GM19035 (cell line): ENCODE data around the gene PCK1.

Source experiments
- ATAC-seq: cut with Tn5 transposase; IDR thresholded peaks from one replicate; pipeline ENCODE4 v1.9.1; 2021; ENCODE audit not compliant: unreplicated experiment

Gene PCK1

DNA sequence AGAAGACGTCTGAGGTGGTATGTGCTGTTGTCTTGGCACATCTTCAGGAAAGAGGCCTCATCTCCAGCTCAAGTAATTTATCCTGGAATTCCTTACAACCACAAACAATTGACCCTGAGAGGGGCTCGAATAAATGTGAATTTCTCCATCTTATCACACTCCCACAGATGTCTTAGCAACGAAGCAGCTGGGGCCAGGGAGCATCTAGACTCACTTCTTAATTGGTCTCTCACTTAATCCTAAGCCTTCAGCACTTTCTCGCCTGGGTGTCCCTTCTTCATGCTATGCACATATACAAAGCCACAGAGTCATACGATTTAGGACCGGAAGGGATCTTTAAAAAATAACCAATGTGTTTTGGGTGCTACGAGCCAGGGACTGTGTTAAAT, 27.1 kb downstream of the PCK1 start:
- ATAC-seq = no peak

DNA sequence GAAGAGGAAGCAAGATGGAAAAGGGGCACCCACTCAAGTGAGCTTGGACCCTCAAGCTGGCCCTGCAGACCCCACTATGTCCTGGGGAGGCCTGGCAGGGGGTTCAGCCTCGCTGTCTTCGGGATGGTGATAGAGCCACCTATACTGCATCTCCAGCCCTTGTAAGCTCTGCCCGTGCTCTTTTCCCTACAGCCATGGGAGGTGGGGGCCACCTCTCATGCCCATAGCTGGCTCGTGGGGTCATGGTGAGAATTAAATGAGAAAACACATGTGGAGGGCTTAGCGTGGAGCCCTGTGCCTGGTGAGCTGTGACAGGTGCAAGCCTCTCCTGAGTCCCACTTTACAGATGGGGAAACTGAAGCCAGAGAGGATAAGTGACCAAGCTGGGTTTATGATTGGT, 27.7 kb downstream of the PCK1 start:
- no peak for ATAC-seq

DNA sequence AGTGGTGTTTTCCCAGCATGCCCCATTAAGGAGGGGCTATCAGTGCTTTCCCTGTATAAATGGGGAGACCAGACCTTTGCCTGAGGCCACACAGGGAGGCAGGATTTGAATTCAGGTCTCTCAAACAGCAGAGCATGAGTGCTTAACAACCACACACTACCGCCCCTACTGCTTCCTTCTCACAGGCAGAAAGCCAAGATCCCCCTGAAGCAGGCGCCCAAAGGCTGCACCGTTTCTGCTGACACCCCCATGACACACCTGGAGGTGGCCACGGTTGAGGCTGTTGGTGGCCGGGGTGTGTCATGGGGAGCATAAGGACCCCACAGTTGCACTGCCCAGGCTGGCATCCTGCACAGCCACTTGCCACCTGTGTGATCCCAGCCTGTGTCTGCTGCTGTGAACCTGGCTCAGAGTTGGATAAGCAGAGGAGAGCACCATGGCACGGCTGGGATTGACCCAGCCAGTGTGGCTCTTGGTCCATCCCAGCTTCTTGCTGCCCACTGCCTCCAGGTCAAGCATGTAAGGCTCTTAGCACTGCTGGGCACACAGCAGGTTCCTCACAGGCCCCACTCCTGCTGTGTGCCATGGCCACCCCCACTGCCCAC, 28.3 kb downstream of the PCK1 start:
- ATAC-seq = no peak

DNA sequence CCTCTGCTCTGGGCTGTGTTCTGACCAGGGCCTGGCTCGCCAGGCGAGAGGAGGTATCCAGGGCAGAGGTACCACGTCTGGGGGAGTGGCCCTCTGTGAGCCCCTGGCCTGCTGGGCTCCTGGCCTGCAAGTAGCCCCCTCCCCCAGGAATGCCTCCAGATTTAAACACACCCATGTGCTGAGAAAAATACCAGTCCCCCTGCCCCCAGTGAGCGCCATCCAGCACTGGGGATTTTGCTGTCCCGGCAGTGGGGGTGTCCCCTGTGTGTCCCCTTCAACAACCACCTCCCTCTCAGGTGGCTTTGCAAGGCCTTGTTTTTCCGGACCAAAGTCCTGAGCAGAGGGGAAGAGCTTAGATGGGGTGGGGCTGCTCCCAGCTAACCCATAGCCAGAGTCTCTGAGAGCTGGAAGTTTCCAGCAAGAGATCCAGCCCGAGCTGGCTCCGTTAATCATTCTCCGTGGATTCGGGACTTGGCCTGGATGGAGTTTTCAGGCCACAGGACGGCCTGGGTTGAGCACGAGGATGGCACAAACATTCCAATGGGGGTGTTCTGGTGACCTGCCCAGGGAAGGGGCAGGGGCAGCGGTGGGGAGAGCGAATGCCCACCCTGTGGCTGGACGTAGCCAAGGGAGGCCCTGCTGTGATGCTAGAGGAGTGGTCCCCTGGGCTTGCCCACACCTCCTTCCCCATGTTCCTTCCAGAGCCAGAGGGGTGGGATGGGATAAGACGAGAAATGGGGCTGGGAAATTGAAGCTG, 29.0 kb downstream of the PCK1 start:
- no peak for ATAC-seq

DNA sequence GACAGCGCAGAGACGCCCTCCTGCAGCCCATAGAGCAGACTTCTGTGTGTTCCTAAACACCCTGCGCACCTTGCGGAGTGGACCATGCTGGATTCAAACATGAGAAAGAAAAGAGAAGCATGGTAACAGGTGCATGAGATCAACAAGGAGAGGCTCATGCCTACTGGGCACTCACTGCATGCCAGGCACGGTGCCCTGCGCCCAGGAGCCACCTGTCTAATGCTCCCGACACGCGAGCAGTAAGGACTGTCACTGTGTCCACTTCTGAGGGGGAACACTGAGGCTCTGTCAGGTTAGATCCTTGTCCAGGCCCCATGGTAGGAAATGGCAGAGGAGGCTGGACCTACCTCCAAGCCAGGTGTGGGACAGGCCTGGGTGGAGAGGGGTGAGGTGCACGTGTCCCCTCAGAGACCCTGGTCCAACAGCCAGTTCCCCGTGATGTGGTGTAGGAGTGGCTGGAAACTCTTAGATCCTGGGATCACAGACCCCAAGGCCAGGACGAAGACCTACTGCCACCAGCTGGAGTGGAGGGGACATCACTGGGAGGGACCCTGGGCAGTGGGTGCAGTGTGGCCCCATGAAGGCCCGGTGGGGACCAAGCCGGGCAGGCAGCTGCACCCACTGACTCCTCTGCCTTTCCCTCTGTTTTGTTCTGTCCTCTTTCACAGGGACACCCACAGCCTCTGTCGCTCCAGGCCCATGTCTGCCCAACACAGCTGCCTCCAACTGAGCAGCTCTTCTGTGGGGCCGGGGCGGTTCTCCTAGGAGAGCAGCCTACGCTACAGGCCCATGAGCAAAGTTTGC, 29.8 kb downstream of the PCK1 start:
- no peak for ATAC-seq

DNA sequence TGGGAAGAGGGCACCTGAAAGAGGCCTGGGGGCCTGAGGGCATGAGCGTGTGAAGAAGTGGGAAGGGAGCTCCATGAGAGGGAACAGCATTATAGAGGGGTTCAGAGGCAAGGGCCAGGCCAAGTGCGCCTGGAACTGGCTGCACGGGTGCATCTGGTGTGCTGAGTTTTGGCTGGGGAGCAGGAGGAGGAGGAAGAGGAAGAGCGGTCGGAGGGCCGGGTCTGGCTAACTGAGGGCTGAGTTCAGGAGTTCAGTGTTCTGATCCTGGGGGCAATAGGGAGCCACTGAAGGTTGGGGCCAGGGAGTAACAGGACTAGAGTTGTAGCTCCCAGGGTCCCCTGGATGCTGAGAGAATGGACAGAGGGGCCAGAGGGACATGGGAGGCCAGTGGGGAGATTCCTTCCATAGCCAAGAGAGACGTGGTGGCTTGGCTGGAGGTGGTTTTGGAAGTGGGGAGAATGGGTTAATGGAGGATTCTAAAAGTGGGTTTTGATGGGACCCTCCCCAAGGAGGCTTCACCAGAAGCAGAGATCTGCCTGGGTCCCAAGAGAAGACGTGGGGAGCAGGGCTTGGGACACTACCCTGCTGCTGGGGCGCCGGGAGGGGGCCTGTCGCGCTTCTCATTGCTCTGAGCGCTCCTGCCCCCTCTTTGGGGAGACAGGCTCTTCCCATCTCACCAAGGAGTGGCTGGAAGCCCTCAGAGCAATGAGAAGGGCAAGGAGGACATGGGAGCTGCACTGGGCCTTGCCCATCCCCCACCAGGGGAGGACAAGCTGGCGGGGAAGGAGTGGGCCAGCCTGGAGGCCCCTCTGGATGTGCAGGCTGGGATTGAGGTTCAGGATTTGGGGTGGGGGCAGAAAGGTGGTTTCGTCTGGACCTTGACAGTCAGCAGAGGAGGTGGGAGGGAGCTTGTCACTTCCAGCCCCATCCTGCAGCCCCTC, 30.6 kb downstream of the PCK1 start:
- ATAC-seq = no peak

DNA sequence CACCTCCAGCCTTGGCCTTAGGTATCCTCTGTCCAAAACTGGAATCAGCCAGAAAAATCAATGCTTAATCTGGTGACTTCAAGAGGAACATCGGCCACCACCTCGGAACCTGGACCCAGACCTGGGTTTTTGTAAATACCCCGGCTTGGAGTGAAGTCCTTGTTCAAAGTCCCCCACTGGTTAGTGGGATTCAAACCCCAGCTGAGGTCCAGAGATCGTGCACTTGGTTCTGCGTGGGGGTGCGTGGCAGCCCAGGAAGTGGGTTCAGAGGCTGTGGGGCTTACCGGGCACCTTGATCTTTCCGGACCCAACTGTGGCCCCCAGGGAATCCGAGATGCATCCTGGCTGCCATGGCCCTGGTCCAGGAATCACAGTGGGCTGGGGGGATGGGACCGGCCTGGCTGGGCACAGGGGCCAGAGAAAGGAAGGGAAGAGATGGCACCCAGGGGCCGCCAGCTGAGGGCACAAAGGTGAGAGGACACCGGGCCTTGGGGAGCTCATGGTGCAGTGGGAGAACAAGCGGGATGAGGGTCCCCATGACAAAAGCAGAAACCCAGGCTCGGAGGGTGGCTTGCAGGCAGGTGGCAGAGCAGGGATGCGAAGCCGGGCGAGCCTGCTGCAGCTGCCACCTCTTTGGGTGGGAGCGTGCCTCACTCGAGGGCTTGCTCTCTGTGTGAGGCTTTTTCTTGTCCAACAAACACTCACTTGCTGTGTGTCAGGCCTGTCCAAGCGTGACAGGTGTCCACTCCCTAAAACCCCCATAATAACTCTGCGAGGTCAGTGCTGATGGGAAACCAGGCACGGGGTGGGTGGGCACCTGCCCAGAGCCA, 31.6 kb downstream of the PCK1 start:
- ATAC-seq = no peak

DNA sequence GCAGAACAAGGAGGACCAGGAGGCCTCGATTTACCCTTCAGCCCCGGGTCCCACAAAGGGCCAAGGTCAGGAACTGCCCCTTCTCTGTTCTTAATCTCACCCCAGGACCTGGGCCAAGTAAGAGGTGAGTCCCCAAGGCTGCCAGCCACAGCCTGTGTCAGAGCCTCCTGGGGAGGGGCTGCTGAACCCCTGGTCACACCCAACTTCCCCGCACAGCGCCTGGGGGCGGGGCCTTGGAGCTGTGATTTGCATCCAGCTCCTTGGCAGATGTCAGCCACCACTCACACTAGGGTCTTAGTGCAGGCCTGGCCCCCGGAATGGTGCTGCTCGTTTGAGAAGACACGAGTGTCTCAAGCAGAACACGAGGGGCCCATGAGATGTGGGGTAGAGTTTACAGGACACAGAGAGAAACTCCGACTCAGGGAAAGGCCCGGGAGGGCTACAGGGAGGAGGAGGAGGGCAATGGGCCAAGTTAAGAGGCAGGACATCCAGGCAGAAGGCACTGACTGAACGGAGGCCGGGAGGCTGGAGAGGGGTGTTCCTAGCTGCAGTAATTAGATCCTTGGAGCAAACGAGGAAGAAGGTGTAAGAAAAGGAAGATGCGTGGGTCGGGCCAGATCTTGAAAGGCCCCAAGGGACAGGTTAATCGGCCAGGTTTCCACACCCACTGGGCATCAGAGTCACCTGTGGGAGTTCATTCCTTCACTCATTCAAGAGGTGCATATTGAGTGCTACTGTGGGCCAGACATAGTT, 32.4 kb downstream of the PCK1 start:
- no peak for ATAC-seq

DNA sequence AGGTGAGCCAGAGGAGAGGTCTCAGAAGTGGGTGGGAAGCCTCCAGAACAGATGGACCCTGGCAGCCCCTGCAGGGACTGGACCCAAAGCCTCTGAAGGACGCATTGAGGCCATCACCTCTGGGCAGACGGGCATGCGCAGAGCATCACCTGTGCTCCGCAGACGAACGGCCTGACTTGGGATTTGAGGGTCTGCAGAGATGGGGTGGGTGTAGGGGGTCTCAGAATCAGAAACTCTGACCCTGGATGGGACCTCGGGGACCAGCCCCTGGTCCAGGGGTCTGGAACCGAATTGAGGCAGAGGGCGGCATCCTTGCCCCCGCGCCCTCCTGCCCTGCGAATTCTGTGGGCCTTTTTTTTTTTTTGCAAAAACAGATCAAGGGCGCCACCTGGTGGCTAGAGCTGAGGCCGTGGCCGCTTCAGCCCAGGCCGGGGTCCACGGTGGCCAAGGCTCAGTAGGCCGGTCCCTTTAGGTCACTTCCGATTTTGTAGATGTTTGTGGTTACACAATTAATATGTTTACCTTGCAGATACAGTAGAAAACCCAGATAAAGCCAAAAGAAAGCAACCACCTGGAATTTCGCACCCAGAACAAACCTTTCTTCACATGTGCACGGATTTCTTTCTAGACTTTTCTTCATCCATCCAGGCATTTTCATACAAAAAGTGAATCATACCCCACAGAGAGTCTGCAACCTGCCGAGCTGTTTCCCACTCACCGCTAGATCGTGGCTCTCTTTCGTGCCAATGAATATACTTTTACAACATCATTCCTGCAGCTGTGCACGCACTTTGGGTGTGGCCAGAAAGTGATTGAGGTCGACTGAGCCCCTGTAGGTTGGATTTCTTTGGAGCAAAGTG, 33.4 kb downstream of the PCK1 start:
- ATAC-seq = no peak

DNA sequence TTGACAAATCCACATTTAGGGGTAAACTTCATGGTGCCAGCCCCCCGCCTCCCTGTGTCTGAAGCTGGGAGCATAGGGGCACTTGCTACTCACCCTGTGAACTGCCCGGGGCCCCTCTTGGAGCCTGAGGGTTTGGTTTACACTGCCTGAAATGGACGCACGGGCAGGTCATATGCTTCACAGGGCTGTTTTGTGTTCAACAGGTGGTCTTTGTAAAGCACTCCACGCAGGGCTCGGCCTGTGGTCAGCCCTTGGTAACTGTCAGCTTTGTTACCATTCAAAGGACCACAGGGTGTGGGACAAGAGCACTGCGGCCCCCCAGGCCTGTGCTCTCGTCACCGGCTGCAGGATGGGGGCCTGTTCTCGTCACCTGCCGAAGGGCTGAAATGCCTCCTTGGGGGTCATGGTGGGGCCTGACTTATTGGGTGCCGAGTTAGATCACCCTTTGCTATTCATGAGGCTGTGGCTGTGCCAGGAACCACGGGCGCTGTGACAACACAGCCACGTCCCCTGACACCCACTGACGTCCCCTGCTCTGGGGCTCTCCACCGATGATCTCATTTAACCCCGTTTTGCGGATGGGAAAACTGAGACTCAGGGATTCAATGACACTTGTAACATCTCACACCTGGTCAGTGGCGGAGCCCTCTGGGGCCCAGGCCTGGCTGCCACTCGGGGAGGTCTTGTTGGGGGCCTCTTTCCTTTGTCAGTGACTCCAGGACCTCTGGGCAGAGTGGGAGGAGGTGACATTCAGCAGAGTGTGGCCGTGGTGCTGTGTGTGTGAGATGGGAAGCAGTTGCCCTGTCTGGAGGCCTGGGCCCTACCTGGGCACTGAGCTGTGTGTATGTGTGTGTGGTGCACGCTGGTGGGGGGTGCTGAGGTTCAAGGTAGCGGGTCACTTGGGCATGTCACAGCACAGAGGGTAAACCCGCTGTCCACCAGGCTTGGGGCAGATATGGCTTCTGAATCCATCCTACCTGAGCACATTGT, 34.4 kb downstream of the PCK1 start:
- ATAC-seq = no peak

DNA sequence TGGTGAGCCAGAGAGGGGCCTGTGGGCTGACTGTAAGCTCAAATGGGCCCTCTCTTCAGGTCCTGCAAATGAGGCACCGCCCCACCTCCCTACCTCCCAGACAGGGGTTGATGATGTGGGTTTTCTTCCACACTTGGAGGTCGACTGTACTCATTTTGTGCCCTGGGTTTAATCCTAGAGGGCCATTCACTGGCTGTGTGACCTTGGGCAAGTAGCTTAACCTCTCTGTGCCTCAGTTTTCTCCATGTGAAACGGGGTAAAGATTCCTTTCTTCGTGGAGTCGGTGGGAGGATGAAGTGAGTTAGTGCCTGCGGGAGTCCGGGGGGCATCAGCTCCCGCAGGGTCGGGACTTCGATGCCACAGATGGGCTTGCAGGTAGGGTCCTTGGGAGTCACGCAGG, 35.4 kb downstream of the PCK1 start:
- no peak for ATAC-seq

DNA sequence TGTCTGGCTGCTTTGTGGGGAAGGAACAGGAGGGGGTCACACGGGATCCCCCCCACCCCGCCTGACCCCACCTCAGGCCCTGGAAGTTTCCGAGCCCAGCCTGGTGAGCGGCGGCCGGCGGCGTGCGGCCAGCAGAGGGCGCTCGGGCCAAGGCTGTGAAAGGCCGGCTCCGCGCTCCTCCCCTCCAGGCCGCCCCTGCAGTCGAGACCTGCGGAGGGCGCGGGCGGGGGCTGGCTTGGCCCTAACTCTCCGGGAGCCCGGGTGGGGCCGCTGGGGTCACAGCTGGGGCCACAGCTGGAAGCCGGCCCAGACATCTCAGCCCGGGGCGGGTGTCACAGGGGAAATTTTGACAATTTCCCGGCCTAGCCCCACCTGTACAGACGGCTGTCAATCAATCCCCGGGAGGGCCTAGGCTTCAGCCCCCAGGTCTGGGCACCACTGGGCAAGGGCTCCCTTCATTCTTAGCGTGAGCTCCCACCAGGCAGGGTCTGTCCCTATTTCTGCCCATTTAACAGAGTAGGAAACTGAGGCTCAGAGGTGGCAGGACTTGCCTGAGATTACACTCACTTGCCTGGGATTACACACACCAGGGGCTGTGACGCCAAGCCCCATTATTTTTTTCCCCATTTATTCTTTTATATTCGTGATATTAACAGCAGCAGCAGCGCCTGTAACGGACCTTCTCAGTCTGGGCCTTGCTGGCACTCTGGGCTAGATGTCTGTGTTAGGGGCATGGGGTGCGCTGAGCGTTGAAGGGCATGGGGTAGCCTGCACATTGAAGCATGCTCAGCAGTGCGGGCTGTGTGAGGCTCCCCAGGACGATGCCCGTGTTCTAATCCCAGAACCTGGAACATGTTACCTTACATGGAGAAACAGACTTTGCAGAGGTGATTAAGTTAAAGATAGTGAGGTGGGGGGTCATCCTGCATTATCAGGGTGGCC, 36.4 kb downstream of the PCK1 start:
- ATAC-seq = peak; percentile 62

DNA sequence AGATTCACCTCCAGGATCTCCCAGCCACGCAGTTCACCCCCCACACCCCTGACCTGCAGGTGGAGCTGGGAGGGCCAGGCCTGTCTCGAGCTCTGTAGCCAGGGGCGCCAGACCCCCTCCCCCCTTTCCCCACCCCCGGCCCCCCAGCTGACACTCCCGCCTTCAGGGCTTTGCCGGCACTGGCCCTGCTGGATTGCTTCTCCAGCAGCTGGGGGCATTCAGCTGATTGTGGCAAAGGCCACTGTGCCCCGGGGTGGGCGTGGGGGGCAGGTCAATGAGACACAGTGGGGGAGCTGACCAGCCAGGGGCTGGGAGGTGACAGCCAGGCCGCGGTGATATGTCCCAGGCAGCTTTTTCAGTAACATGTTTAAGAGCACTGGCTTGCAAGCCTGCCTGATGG, 37.1 kb downstream of the PCK1 start:
- no peak for ATAC-seq

DNA sequence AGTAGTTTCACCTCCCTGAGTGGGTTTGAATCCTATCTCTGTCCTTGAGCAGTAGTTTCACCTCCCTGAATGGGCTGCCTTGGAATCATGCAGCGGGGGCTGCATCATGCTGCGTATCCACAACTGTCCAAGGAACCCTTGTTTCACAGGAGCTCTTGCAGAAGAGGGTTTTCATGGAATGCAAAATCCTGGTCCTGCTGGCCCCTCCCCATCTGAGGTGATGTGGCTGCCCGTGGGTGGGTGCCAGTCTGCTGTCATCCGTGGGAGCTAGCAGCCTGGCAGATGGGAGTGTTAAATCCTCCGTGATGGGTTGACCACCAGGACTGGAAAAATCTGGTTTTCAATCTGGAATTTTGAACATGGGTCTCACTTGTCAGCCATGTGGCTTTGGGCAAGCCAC, 37.6 kb downstream of the PCK1 start:
- ATAC-seq = no peak

DNA sequence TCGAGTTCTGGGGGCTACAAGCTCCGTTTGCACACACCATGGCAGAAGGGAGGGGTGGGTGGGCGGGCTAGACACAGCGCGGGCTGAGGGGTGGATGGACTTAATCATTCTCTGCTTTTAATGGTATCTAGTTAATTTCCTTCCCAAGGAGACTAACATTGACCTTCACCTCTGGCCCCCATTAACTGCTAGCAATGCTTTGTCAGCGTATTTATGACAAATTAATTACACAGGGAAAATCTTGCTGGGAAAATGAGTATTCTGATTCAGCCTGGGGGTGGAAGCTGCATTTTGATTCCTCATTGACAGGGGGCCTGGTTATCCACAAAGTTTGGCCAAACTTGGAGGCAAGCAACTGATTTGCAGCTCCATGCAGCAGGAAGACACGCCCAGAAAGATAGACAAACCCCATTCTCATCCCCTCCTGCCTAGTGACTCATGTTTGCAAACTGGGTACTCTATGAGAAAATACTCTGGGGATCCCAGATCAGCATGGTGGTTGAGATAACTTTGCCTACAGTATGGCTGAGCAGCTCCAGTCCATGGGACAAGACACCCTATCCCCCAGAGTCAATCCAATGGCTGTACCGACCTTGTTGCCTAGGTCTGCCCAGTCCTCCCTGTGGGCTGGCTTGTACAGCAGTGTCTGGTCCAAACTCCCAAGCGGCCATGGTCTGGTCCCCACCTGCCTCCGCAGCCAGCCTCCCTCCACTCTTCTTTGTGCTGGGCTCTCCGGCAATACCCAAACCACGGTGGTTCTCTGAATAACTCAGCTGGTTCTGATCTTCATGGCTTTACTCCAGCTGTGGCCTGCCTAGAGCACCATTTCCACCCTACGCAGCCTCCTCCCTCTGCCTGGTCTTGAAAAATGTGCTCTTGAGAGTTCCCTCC, 39.7 kb downstream of the PCK1 start:
- no peak for ATAC-seq
